PC-3 (cell line): ENCODE results near the gene ZC2HC1C.

Experiments used
- CTCF ChIP-seq: fragments of 300-600 bp; sonication (generic); conservative IDR thresholded peaks from 2 replicates; pipeline ENCODE4 v1.5.1; 2017; ENCODE audit warnings: antibody characterized with exemption, low read depth, mild to moderate bottlenecking, low read length
- EZH2 ChIP-seq: fragments of 300-600 bp; sonication (generic); IDR thresholded peaks from one replicate; pipeline ENCODE4 v1.6.1; 2017; ENCODE audit warnings: antibody characterized with exemption, mild to moderate bottlenecking, low read length; ENCODE audit not compliant: unreplicated experiment
- EZH2phosphoT487 ChIP-seq: fragments of 300-600 bp; sonication (generic); IDR thresholded peaks from 2 replicates; pipeline ENCODE4 v1.6.1; 2018; ENCODE audit warnings: mild to moderate bottlenecking, antibody characterized with exemption, low read length, borderline replicate concordance

GRCh38 chr14:75113932-75114539 lies 44.6 kb downstream of the ZC2HC1C start:
- TF ChIP-seq CTCF (no peak), EZH2 (no peak), EZH2phosphoT487 (no peak)
